ENCODE data around the gene PLK1.
A peak's percentile ranks its signal among the peaks of the same experiment; 100 is the strongest.

Gene PLK1

DNA sequence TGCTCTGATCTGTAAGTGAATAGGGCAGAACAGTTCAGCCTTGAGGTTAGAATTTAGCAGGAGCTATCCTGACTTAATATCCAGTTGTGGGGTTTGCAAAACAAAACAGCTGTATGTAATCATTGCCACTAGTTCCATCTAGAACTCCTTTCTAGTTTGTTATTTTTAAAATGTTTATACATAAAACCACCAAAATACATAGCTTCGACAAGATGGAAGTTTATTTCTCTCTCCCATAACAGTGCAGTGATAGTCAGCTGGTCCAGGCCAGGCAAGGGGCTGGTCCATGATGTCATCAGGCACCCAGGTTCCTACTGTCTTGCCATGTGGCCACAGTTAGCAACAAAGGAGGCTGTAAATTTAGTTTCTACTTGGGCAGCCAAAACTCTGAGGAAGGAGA is 10.5 kb upstream of the PLK1 start:
- TF ChIP-seq POLR2A (IDR thresholded peaks at IDR 0.05; ENCODE audit: low read length) (no peak), GATA1 (IDR thresholded peaks at IDR 0.05; ENCODE audit: low read depth, low read length) (no peak)
- DNase-seq: no peak

DNA sequence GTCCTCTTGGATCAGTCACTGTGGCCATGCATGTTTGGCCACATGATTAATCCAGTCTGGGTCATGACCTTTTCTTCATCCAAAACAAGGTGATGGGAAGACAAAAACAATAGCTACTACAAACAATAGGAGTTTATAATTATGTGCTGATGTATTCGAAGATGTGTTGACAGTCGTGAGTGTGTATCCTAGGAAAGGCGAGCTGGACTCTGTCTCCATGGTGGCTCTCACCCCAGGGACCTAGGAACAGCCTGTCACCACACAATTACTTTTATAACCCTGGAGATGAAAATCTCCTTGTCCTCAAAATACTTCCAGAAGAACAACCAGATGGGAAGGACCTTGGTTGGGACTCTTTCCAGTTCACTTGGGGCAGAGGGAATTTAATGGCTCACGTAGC is 9.8 kb upstream of the PLK1 start:
- DNase-seq: no peak
- no peak for TF ChIP-seq POLR2A (IDR thresholded peaks at IDR 0.05; ENCODE audit: low read length)

GRCh38 chr16:23670137-23670776 is 8.4 kb upstream of the PLK1 start:
- no peak for TF ChIP-seq POLR2A (IDR thresholded peaks at IDR 0.05; ENCODE audit: low read length)
- TF ChIP-seq GATA1 (IDR thresholded peaks at IDR 0.05; ENCODE audit: low read depth, low read length): no peak
- no peak for DNase-seq

DNA sequence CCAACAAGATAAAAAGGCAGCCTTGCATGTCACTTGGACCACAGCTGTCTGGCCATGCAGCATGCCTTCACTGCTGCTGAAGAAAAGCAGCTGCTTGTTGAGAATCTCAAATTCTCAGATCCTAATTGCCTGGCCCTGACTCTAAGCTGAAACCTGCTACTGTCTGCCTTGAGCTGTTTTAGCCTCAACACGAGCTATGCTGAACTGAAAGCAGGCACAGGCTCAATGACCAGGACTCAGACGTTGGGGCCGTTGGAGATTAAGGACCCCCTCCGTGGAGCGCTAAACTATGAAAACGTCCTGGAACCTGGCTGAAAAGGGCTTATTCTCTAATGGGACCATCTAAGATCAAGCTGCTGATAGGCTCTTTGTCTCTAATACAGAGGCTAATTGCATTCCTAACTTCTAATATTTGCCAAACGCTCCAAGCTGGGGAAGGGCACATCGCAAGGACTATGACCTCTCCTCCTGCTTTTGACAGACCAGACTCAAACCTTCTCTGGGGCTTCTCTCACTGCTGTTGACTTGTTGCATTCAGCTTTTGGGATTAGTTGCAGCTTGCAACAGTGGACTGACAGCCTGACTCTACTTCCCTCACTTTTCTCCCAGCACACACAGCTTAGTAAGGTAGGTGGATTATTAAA is 4.6 kb upstream of the PLK1 start:
- TF ChIP-seq GATA1 (IDR thresholded peaks at IDR 0.05; ENCODE audit: low read depth, low read length) (no peak), POLR2A (IDR thresholded peaks at IDR 0.05; ENCODE audit: low read length) (no peak)
- DNase-seq: no peak

DNA sequence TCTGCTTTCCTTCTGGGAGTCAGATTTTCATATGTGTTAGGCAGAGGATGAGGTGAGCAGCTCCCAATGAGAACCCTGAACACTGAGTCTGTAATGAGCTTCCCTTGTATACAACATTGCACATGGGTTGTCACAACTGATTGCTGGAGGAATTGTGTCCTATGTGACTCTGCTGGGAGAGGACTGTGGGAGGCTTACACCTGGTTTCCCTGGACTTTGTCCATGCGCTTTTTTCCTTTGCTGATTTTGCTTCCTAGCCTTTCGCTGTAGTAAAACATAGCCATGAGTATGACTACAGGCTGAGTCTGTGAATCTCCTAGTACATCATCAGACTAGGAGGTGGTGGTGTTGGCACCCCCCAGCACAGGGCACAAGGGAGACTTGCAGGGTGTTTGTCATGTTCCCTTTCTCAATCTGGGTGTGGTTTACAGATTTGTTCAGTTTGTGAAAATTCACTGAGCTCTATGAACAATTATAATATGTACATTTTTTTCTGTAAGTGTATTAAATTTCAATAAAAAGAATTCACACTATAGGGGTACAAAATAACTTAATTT is 1.7 kb upstream of the PLK1 start:
- TF ChIP-seq POLR2A (IDR thresholded peaks at IDR 0.05; ENCODE audit: low read length) (no peak), GATA1 (IDR thresholded peaks at IDR 0.05; ENCODE audit: low read depth, low read length) (no peak)
- DNase-seq: no peak

- peak; percentile 77 to 78 for DNase-seq
- TF ChIP-seq POLR2A (IDR thresholded peaks at IDR 0.05; ENCODE audit: low read length) (no peak), GATA1 (IDR thresholded peaks at IDR 0.05; ENCODE audit: low read depth, low read length) (no peak)
These were observed 741 bp downstream of the PLK1 start for GRCh38 chr16:23679274-23679985.

DNA sequence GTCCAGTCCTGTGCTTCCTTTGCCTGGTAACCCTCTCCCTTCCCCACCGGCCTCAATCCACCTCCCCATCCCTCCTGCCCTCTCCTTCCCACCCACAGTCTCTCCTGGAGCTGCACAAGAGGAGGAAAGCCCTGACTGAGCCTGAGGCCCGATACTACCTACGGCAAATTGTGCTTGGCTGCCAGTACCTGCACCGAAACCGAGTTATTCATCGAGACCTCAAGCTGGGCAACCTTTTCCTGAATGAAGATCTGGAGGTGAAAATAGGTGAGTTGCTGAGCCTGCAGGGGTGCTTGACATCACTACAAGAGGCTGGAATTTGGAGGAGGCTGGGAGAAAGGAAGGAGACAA is 1.3 kb downstream of the PLK1 start:
- no peak for DNase-seq
- TF ChIP-seq GATA1 (IDR thresholded peaks at IDR 0.05; ENCODE audit: low read depth, low read length) (no peak), POLR2A (IDR thresholded peaks at IDR 0.05; ENCODE audit: low read length) (no peak)

DNA sequence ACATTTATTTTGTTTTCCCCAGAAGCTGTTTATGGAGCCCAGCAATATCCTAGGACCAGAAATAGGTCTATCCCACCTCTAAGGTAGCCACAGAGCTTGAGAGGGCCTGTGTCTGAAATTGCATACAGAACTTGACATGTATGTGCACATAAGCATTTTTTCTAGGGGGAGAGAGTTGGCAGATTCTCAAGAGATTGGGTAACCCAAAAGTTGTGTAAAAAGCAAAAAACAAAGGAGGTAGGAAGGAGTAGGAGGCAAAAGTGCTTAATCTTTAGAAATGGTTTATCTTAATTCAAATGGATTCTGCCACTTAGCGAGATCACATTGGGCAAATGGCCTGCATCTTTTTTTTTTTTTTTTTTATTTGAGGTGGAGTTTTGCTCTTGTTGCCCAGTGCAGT is 3.5 kb downstream of the PLK1 start:
- DNase-seq: no peak
- TF ChIP-seq POLR2A (IDR thresholded peaks at IDR 0.05; ENCODE audit: low read length) (no peak), GATA1 (IDR thresholded peaks at IDR 0.05; ENCODE audit: low read depth, low read length) (no peak)

DNA sequence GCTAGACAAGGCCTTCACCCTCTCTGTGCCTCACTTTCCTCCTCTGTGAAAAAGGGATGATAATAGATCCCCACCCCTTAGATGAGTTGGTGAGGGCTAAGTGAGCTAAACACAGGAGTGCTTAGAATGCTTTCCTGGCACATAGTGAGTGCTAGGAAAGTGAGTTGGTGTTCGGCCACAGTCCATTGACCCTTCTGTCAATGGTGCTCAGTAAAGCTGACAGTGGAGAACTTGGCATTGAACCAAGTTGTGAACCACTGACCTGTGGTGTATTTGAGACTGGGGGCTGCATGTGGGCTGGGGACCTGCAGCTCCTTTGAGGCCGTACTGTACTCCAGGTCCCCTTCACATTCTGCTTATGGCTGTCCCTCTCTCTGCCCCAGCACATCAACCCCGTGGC is 4.8 kb downstream of the PLK1 start:
- TF ChIP-seq GATA1 (IDR thresholded peaks at IDR 0.05; ENCODE audit: low read depth, low read length): no peak
- TF ChIP-seq POLR2A (IDR thresholded peaks at IDR 0.05; ENCODE audit: low read length): no peak
- no peak for DNase-seq

GRCh38 chr16:23687034-23687808 is 8.5 kb downstream of the PLK1 start:
- no peak for DNase-seq

DNA sequence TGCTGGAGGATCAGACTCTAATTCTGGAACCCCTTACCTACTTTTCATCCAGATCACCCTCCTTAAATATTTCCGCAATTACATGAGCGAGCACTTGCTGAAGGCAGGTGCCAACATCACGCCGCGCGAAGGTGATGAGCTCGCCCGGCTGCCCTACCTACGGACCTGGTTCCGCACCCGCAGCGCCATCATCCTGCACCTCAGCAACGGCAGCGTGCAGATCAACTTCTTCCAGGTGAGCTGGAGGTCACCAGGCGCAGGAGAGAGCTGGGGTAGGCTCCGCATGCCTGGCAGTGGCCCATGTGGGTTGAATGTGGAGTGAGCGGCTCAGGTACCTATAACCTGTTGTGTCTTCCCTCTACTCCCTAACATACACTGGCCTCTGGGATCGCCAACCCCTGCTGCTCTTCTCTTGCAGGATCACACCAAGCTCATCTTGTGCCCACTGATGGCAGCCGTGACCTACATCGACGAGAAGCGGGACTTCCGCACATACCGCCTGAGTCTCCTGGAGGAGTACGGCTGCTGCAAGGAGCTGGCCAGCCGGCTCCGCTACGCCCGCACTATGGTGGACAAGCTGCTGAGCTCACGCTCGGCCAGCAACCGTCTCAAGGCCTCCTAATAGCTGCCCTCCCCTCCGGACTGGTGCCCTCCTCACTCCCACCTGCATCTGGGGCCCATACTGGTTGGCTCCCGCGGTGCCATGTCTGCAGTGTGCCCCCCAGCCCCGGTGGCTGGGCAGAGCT is 10.9 kb downstream of the PLK1 start:
- DNase-seq: no peak
- no peak for TF ChIP-seq GATA1 (IDR thresholded peaks at IDR 0.05; ENCODE audit: low read depth, low read length)

More at GRCh38 chr16:23687034-23687808, 8.5 kb downstream of the PLK1 start:
- no peak for TF ChIP-seq GATA1 (IDR thresholded peaks at IDR 0.05; ENCODE audit: low read depth, low read length)
- TF ChIP-seq POLR2A (IDR thresholded peaks at IDR 0.05; ENCODE audit: low read length): no peak

DNA sequence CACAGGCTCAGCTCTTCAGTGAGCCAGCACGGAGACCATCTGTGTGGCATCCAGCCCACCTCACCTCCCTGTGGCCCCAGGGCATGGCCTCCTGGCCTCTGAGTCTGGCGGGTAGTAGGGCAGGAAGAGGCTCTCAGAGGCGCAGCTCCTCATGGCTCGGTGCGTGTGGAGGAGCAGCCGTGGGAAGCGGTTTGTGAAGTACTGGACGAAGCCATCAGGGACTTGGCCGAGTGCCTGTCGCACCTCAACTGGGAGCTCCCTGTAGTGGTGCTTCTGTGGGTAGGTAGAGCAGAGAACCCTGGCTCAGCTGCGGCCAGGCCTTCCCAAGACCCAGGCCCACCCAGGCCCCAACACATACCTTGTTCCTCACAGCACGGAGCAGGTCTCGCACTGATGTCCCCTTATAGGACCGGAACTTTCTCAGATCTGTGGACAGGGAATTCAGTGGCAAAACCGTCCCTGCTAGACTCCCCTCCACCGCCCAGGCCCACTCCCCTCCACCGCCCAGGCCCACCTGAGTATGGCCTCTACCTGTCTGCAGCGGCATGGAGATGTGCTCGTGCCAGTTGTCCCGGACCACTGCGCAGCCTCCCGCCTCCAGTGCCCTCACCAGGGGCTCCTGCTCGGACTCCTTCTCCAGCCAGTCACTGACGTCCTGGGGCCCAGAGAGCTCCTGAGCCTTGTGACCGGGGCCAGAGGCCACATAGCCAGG is 12.2 kb downstream of the PLK1 start:
- TF ChIP-seq POLR2A (IDR thresholded peaks at IDR 0.05; ENCODE audit: low read length): peak; percentile 12
- TF ChIP-seq GATA1 (IDR thresholded peaks at IDR 0.05; ENCODE audit: low read depth, low read length): no peak
- DNase-seq: no peak
